Non-pigmented ciliary epithelial cell (primary cell): ENCODE data around the gene FADD.
"Not testable (repeated sequence)": the region's sequence is repeated elsewhere in the genome, so short reads cannot be mapped to it uniquely, and the experiment has no call there.

ENCODE experiments used
- DNase-seq: peaks from one replicate; pipeline ENCODE4 v3.0.0-alpha.2; 2010; ENCODE audit warnings: low read depth

The FADD gene

DNA sequence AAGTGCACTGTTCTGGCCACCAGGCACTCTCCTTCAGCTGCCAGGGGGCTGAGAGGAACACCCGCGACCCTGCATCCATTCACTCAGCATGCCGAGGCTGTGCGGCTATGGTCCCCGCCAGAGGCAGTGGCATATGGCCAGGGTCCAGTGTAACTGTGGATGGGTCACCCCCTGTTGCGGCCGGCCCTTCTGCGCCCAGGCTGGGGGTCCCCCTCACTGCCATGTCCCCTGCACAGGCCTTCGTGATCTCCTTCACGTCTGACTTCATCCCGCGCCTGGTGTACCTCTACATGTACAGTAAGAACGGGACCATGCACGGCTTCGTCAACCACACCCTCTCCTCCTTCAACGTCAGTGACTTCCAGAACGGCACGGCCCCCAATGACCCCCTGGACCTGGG, 20.8 kb upstream of the FADD start:
- DNase-seq: no peak

DNA sequence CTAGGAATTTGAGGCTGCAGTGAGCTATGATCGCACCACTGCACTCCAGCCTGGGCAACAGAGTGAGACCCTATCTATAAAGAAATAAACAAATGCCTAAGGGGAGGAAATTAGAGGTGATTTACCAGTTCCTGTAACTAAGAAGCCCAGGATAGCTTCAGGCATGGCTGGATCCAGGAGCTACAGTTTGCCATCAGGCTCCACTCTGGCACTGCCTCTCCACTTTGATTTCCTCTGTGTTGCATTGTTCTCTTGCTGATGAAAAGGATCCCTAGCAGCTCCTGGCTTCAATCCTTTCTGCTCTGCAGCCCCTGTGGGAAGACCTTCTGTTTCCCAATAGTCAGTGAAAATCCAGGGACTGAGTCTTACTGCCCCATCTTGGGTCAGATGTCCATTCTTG, 20.1 kb upstream of the FADD start:
- DNase-seq: no peak

DNA sequence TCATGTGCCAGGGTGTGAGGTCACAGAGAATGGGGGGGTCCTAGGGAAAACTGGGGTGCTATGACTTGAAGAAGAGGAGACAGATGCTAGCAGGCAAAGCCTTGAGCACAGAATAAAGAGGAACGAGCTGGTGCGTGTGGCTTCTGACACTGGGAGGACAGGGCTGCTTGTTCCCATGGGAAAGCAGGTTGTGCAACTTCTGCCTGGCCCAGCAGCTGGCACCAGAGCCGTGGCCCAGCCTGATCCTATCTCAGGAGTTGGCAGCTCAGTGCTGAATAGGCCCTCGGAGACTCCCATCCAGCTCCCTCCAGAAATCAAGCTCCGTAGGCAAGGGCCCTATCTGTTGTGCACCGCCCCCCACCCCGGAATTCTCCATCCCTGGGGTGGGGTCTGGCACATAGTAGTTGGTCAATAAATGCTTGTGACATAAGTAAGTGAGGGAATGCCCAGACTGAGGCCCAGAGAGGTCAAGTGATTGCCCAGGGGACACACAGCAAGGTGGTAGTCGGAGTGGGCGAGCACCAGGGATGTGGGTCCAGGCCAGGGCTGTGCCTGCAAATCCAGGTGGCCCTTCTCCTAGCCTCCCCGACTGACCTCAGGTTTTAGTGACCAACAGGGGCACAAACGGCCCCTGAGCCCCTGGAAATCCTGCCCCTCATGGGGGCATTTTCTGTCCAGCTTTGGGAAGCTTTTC, 19.5 kb upstream of the FADD start:
- no peak for DNase-seq

DNA sequence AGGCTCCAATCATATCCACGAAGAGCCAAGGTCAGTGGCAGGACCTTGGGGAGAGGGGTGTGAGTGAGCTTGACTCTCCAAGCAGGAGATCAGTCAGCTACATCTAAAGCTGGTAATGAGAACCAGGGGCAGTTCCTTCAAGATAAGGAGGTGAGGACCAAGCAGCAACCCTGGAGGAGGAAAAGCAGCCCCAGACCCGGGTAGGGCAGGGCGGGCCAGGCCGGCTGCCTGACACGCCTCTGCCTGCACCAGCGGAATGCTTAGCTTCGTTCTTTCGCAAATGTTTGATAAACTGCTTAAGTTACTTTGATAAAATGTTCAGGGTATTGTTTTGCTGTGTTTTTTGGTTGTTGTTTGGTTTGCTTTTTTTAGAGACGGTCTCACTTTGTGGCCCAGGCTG, 18.7 kb upstream of the FADD start:
- DNase-seq: no peak

DNA sequence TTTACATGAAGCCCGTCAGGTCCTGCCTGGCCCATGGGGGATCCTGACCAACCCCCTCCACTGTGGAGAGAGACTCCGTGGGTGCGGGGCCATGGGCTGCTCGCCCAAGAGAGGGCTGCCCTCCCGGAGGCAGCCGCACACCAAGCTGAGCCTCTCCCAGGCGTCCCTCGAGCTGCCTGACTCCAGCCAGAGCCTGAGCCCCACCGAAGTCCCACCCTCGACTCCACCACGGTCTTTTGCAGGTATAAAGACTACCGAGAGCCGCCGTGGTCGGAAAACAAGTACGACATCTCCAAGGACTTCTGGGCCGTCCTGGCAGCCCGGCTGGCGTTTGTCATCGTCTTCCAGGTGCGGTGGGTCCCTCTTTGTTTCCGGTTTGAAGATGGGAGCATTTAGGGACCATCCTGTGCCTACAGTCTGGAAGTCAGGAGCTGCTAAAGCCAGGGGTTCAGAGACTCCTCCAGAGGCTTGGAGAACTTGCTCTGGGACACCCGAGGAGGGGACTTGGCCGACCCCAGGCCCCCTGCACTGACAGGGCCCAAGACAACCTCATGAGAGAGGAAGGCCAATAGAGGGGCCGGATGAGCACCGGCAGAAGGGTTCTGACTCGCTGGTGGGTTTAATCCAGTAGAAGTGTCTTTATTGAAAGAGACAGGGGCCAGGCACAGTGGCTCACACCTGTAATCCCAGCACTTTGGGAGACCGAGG, 17.6 kb upstream of the FADD start:
- DNase-seq: no peak

DNA sequence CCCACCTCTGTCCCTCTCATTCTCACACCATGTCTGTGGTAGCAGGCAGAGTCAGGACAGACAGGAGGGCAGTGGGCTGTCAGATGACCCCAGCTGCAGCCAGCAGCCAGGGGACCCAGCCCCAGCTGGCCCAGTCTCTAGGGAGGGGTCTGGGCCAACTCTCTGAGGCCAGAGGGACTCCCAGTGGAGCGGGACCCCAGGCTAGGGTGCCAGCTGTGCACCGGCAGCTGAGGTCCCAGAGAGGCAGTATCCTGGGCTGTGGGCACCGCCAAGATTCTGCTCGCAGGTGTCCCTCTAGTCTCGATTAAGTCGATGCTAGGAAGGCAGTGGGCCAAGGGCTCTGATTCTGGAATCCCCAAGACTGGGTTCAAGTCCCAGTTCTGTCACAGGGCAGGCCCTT, 16.7 kb upstream of the FADD start:
- DNase-seq: no peak

DNA sequence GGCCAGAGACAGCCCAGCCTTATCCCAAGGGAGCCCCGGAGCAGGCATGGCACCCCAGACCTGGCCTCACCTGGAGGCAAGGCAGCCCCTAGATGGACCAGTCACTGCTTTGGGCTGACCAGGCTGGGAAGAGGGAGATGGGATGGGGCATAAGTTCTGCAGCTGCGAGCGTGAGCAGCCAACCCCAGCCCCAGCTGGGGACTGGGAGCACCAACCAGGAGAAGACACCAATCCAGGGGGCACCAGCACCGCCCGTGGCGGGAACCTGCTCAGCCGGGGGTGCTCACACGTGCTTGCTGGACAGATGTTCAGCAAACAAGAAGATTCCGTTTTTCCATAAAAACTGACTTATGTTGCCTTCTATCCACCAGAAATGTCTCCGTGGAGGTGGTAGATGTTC, 16.2 kb upstream of the FADD start:
- no peak for DNase-seq

DNA sequence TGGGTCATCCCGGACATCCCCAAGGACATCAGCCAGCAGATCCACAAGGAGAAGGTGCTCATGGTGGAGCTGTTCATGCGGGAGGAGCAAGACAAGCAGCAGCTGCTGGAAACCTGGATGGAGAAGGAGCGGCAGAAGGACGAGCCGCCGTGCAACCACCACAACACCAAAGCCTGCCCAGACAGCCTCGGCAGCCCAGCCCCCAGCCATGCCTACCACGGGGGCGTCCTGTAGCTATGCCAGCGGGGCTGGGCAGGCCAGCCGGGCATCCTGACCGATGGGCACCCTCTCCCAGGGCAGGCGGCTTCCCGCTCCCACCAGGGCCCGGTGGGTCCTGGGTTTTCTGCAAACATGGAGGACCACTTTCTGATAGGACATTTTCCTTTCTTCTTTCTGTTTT, 15.3 kb upstream of the FADD start:
- no peak for DNase-seq

DNA sequence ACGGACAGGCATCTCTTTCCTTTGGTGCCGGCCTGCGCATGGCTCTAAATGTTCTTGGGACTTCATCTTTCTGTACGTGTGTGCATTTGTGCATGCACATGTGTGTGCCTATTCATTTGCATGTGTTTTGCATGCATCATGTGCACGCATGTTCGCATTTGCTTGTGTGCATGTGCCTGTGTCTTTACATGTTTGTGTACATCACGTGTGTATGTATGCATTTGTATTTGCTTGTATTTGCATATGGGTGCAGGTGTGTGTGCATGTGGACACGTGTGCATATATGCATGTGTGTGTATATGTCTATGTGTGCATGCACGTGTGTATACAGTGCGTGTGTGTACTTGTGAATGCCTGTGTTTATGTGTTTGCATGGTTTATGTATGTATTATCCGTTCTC, 13.5 kb upstream of the FADD start:
- no peak for DNase-seq

DNA sequence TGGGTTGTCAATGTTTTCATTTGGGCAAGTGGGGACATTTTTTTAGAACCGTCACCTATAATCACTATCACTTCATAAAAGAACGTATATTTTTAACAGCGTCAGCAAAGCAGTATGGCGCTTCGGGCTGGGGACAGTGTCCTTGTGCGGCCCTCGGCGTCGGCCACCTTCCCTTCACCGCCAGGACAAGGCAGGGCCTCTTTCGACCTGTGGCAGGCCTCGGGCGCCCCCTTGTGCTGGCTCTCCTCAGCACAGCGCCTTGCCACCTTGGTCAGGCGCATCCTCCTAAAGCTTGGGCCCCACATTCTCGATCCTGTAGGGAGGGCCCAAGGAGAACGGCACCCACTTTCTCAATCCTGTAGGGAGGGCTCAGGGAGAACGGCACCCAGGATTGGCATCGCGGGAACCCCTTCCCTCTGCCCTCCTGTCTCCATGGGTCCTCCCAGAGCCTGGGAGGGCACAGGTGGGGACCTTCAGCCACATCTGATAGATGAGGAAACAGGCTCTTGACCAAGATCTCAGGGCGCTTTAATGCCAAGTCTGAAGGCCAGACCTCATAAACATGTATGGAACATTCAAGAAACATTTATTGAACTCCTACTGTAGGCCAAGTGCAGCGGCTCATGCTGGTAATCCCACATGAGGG, 11.5 kb upstream of the FADD start:
- DNase-seq: no peak

DNA sequence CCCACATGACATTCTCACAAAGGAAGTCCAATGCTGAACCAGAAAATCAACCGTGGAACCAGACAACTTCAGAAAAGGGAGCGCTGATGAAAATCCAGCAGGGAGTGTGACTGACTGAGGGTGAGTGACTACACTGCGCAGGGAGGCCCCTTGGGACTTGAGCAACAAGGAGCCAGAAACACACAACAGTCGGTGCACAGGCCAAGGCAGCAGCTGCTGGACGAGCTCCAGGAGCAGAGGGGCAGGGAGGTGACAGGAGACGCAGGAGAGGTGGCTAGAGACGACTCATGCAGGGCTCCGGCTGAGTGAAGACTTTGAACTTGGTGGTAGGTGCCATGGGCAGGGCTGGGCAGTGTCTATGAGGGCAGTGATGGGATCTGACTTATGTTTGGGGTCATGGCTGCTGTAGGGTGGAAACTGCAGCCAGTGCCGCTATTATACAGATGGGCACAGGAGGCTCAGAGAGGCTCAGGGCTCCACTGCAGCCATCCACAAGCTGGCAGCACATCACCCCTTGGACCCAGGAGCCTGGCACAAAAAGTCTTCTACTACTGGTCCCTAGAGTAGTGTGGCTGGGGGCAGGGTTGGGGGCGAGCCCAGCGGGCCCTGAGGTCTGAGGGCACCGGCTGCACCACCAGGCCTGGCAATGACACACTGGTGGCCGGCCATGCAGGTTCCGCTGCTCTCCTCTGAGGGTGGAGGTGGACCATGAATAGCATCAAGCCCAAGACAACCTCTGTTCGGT, 10.3 kb upstream of the FADD start:
- no peak for DNase-seq

DNA sequence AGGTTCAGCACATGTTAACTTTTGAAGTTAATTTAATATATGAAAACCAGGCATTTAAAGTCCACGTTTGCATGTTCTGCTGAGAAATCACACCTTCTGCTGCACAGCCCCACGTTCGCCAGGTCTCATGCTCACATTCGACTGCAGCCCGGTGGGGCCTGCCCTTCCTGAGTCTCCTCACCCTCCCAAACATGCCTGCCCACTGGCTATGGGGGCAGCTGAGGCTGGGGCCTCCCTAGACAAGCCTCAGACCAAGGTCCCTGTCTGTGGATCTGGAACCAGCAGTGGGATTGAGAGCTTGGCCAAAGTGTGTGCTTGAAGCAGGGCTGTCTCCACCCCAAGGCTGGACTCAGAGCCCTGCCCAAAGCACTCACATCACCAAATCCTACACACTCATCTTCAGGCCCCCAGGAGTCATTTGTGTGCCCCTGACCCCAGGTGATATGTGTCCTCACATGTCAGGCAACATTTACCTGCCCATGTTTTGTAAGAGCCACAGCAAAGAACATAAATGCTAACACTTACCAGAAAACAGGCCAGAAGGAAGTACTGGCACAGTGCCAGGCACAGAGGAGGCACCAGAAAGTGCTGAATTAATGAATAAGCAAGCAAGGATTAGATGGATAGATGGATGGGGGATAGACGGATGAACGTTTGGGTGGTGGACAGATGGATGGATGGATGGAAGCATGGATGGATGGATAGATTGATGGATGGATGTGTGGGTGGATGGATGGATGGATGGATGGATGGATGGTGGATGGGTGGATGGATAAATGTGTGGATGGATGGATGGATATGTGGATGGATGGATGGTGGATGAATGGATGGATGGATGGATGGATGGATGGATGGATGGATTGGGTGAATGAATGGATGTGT, 9.4 kb upstream of the FADD start:
- DNase-seq: no peak

DNA sequence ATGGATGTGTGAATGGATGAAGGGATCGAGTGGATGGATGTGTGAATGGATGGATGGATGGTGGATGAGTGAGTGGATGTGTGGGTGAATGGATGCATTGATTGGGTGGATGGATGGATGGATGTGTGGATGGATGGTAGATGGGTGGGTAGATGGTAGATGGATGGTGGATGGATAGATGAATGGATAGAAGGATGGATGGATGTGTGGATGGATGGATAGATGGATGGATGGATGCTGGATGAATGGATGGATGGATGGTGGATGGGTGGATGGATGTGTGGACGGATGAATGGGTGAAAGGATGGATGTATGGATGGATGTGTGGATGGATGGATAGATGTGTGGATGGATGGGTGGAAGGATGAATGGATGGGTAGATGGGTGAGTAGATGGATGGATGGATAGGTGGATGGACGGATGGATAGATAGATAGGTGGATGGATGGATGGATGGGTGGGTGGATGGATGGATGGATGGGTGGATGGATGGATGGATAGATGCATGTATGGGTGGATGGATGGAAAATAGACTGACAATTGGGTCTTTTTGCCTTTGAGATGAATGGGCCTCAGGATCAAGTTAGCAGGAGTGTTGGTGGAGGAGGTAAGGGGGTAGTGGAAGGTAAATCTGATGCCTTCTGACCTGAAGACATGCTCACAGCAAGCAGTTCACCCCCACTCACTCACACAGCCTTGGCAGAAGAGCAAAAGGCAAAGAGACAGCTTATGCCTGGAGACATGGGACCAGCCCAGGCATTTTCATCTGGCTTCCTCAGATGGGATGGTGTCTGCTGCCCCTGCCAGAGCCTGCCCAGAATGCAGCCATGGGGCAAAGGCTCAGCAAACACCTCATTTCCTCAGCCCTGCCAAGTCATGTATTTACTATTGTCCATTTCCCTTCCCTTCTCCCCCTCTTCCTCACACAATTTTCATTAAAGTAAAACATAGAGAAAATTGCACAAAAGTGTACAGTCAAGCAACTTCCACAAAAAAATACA, 8.0 kb upstream of the FADD start:
- DNase-seq: no peak

DNA sequence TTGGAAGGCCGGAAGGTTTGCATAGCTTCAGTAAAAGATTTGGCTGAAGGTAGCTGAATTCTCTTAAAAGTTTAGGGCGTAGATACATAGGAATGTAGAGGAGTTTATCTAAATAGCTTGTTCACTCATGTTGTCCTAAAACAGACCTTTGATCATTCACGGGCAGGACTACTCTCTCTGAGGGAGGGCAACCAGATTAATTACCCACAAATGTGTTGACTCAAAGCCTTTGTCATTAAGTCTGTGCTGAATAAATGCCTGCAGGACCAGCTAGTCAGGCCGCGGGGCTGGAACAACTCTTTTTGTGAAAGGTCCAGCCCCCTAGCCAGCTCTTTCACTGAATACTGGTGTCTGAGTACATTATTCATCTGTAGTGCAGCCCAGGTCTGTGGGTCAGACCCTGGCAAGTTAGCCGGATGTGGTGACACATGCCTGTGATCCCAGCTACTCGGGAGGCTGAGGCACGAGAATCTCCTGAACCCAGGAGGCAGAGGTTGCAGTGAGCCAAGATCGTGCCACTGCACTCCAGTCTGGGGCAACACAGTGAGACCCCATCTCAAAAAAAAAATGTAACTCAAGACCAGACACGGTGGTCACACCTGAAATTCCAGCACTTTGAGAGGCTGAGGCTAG, 2.8 kb upstream of the FADD start:
- DNase-seq: no peak

DNA sequence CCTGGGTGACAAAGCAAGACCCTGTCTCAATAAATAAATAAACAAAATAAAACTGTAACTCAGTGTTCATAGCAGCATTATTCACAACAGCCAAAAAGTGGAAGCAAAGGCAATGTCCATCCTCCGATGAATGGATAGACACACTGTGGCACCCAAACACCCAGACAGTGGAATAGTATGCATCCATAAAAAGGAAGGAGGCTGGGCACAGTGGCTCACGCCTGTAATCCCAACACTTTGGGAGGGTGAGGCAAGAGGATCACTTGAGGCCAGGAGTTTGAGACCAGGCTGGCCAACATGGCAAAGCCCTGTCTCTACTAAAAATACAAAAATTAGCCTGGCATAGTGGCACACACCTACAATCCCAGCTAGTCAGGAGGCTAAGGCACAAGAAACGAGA, 2.0 kb upstream of the FADD start:
- not testable (repeated sequence) for DNase-seq

DNA sequence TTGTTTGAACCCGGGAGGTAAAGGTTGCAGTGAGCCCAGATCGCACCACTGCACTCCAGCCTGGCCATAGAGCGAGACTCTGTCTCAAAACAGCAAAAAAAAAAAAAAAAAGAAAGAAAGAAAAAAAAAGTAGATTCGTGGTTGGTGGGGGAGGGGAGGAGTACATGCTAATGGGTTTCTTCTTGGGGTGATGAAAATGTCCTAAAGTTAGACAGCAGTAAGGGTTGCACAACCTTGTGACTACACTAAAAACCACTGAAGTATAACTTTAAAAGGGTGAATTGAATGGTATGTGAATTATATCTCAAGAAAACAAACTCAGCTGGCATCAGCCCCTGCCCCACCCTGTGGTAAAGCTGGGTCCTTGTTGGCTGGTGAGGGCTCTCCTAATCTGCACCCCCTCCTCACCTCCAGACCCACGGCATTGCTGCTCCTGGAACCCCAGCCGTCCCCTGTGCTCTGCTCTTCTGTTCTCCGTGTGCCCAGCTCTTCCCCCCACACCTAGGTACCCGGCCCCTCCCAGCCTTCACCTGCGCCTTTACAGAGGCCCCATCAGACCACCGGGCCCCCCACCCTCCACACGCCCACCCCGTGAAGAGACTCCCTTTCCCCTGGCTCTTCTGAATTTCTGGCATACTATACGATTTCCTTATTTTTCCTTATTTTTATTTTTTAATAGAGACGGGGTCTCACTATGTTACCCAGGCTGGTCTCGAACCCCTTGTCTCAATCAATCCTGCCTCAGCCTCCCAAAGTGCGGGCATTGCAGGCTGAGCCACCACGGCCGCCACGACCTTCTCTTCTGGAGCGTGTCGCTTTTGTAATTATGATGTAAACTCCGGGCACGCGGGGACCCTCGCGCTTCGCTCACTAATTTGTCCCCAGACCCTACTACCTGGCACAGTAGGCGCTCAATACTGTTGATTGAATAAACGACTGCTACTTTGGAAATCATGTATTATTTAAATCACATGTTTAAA, 924 bp upstream of the FADD start:
- DNase-seq: no peak

DNA sequence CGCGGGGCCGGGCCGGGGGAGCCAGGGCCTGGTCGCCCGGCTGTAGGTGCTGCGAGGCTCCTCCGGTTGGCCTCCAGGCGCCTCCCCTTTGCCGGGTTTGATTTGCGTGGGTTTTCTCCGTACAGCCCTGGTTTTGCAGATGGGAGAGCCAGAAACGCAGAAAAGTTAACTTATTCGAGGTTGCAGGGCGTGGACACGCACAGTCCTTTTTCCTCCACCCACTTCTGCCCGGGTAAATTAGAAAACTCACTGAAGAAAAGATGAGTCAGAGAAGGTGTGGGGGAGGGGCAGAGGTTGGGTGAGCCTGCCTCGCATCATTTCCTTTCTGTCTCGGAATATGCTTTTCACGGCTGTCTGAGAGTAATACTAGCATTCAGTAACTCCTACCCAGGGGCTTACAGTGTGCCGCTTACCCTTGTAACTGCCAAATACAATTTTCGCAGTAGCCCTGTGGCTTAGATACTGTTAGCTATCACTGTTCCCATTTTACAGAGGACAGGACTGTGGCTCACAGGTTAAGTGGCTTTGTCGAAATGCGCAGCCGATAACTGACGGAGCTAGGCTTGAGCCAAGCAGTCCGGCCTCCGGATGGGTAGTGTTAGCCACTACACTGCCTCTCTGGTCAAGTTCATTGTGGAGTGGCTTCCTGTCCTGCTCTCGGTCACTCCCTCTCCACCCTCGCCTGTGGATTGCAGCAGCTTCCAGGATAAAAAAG, 812 bp downstream of the FADD start:
- DNase-seq: peak; percentile 70

DNA sequence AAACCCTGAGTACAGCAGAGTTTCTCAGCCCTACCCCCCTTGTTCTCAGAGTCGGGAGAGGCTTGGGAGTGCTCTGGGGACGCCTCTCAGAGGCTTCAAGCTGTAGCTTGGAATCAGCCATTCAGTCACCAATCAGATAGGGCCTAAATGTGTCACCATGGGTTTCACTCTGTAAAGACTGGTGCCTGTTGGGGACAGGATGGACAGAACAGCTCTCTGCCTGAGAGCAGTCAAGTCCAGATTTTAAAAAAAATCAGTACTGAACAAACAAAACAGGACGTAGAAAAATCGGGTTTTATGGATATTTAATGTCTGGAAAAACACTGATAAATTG, 1.3 kb downstream of the FADD start:
- no peak for DNase-seq
